Fibroblast of the conjunctiva (primary cell): Measurements from ENCODE around the gene ZNF282.
A peak's percentile ranks its signal among the peaks of the same experiment; 100 is the strongest.

Experiments used
- DNase-seq: peaks from one replicate; pipeline ENCODE4 v3.0.0-alpha.2; 2010; ENCODE audit warnings: low read depth

The ZNF282 gene

DNA sequence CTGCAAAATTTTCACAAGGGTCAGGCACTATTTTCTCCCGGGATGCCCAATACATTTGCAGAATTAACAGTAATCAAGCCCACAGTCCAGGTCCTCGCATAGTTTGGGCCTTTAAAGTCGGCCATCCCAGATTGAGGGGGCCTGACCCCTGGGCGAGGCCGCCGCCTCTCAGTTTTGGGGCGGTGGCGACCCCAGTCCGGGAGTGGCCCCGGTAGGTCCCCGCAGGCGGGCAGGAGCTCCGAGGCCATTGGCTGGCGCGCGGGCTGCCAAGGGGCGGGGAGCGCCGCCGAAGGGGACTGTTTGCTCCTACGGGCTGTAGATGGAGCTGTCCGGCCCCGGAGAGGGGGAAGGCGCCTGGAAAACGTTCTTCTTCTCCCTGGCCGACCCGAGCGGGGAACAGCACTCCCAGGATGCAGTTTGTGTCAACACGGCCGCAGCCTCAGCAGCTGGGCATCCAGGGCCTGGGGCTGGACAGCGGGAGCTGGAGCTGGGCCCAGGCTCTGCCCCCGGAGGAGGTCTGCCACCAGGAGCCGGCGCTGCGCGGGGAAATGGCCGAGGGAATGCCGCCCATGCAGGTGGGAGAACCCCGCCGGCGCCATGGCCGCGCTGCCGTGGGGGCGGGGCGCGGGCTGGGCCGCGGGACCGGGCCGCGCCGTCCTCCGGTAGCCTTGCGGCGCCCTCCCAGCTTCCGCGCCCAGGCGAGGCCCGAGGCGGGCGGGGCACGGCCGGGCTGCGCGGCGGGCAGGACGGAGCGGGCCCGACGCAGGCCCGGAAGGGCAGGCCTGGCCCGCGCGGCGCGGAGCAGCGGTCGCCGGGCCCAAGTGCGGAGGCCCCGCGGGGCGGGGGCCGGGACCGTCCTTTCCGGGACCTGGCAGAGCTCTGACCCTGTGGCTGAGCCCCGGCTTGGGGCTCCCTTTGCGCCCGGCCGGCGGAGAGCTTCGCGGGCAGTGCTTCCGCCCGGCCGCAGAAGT is at the start of gene ZNF282:
Gene ZNF282 (plus strand): TSS at position 367 of the 971 bp plus-strand sequence. CDS start 44 bp downstream, at position 411.
- DNase-seq: peak; percentile 82

DNA sequence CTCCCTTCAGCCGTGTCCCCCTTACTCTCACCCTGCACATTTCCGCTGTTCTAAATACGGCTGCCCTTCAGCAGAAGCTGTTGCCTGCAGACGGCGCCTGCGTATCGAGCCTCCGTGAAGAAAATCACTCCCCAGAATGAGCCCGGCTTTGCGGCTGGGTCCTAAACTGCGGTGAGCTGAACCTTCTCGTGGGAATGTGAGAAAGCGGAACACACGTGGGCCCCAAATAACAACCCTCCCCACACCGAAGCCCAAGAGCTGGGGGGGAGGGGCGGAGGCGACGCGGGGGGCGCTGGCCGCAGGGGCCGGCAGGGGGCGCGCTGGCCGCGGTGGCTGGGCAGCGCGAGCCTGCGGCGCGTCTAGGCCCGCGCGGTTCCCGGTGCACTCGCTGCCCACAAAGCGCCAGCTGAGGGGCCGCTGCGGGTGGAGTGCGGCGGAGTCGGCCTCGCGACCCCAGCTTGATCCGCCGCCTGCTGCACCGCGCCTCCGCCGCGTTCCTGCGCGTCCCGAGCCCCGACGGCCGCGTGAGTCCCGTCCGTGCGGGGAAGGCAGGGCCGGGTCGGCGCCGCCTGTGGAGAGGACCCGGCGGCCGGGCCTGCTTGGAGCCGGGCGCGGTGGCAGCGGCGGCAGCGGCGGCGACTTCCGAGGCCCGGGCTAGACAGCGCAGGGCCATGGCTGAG is 48.1 kb upstream of the ZNF282 start, which contains the start of gene ZNF398:
Gene ZNF398 (plus strand): TSS at position 382 of the 680 bp plus-strand sequence. CDS start 290 bp downstream, at position 672.
- no peak for DNase-seq

DNA sequence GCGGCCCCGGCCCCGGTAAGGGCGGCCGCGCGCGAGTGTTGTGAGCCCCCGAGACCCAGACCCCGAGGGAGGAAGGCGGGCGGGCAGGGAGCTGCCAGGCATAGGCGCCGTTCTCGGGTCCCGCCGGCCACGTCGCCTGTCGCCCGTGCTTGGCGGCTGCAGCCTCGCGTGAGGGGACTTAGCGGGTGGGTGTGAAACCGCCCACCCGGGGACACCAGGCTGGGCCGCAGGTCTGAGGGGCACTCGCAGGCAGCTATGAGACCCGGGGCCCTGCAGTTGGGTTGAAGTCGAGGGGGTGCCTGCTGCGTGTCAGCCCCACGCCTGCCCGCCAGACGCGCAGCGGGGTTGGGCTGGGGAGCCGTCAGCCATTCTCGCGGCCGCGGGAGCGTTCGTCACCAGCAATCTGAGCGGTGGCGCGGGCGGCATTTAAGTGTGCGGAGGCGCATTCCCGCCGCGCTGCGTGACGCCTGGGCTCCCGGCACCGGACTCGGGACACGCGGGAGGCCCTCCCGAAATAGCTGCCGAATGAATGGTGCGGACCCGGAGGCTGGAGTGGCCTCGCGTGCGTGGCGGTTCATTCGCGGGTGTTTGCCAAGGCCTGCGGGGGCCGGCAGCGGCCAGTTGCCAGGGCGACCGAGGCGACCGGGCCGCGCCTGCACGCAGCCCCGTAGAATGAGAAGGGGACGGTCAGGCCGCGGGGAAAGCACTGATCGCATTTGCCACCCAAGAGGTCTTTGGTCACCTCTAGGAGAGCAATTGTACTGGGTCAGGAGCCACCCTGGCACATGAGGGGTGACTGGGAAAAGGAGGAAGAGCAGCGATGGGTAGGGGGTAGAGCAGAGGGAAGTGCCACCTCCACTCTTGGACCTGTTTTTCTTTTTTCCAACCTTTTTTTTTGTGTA is 47.3 kb upstream of the ZNF282 start:
- no peak for DNase-seq

DNA sequence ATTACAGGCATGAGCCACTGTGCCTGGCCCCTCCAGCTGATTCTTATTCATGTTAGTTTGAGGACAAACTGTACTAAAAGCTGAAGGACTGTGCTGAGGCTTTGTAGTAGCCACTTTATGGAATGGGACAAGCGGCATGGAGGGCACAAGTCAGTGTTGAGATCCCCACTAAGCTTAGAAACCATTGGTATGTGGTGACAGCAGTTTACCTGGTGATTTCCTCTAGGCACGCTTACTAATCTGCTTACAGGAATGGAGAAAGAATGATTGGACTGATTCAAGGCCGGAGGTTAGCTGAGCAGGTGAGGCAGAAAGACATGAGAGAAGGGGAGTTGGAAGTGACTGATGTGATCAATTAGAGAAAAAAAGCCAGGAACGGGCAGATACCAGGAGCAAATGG is 44.4 kb upstream of the ZNF282 start:
- no peak for DNase-seq

DNA sequence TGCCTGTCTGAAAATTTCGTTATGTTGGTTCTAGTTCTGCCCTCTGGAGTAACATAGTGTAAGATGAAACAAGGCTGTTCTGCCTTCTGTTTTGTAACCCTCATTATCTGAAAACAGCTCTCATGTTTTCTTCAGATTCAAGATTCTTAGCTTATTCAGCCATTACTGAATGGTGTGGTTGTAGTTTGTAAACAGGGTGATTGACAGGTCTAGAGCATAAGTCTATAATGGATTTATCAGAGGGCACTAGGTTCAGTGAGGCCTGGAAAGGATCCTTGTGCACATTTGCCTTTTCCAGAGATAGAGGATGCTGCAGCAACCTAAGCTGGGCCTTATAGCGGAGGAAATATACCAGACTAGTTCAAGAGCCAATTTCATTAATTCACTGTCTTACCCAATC is 42.0 kb upstream of the ZNF282 start:
- DNase-seq: no peak

DNA sequence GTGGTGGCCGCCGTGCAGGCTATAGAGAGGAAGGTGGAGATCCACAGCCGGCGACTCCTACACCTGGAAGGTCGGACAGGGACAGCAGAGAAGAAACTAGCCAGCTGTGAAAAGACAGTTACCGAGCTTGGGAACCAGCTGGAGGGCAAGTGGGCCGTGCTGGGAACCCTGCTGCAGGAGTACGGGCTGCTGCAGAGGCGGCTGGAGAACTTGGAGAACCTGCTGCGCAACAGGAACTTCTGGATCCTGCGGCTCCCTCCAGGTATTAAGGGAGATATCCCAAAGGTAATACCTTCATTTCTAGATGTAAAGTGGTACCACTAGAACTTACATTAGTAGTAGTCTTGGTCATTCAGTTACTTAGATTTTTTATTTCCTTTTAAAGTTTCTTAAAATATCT is 41.3 kb upstream of the ZNF282 start:
- no peak for DNase-seq

DNA sequence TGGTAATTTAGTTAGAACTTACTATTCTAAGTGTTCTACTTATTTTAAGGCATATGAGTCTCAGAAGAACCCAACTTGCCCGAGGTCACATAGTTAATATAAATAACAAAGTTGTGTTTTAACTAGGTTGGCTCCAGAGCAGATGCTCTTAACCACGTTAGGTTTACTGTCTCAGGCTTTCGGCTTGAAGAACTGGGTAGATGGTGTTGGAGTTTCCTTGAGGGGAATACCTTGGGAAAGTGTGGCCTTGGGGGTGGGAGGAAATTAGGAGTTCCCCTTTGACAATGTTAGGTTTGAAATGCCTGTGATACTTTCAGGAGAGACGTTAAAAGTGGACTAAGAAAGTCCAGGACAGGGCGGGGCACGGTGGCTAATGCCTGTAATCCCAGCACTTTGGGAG is 38.4 kb upstream of the ZNF282 start:
- DNase-seq: no peak

DNA sequence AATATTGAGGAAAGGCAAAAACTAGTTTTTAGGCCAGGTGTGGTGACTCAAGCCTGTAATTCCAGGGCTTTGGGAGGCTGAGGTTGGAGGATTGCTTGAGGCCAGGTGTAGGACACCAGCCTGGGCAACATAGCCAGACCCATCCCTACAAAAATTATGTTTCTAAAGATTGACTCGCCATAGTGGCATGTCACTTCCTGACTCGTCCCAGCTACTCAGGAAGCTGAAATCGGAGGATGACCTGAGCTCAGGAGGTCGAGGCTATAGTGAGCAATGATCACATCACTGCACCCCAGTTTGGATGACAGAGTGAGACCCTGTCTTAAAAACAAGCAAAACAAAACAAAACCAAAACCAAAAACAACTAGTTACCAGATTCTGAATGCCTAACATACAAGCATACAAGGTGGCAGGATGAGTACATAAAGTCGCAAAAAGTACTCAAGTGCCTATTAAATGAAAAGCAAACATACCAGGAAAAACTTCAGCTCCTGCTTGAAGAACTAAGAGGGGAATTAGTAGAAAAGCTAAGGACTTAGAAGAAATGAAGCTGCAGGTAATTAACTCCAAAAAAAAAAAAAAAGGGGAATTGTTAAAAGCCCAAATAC is 34.0 kb upstream of the ZNF282 start:
- DNase-seq: no peak

DNA sequence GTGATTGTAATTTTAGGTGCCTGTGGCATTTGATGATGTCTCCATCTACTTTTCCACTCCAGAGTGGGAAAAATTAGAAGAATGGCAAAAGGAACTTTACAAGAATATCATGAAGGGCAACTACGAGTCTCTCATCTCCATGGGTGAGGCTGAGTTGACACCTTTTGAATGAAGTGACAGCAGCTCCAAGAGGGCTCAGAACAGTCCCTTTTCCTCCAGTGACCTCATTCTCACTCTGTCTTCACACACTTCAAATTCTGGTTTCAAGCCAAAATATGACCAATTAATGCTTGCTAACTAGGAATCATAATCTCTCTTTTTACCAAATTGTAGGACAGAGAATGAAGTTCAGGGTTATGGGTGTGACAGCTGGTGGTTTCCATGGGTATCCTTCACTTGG is 29.2 kb upstream of the ZNF282 start:
- DNase-seq: no peak

DNA sequence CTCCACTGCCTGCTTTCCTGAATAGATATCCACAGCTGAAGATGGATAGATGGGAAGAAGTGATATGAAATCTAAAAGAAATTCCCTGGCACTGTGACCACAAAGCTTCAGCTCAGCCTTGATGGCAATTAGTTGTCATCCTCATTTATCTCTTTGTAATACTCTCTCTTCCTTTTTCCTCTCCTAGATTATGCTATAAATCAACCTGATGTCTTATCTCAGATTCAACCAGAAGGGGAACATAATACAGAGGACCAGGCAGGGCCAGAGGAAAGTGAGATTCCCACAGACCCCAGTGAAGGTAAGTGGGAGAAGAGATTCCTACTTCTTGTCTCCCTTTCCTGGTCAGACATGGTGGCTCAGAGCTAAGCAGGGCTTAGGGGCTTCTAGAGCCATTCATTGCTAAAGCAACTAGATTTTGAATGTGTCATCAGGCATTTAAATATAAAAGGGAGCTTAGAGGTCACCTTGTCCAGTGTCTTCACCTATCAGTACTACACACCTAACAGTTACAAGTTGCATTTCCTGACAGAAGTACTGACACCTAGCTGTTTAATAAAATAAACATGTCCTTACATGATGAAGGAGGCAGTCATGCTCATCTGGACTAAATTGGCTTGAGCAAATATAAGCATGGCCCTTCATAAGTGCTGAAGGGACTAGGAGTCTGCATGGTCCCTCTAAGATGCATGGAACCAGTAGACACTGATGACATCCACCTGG is 28.6 kb upstream of the ZNF282 start:
- DNase-seq: no peak

DNA sequence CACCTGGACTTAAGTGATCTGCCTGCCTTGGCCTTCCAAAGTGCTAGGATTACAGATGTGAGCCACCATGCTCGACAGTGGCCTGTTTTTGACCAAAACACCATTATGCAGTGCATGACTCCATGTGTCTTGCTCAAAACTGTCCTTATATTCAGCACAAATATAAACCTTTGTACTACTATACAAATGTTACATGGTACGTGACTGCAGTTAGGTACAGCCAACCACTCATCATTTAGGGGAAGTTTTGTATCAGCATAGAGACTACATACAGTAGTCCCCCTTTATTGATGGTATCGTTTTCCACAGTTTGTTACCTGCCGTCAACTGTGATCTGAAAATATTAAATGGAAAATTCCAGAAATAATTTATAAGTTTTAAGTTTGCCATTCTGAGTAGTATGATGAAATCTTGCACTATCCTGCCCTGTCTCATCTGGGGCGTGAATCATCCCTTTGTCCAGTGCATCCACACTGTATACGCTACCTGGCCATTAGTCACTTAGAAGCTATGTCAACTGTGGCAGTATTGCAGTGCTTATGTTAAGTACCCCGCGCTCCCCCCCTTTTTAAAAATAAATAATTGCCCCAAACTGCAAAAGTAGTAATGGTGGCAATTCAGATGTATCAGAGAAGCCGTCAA is 23.3 kb upstream of the ZNF282 start:
- no peak for DNase-seq

DNA sequence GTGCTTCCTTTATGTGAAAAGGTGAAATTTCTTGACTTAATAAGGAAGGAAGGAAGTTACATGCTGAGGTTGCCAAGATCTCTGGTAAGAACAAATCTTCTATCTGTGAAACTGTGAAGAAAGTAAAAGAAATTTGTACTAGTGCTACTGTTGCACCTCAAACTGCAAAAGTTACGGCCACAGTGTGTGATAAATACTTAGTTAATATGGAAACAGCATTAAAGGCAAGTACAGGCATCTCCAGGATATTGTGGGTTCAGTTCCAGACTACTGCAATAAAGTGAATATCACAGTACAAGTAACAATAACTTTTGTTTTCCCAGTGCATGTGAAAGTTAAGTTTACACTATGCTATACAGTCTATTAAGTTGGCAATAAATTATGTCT is 22.8 kb upstream of the ZNF282 start:
- DNase-seq: no peak

DNA sequence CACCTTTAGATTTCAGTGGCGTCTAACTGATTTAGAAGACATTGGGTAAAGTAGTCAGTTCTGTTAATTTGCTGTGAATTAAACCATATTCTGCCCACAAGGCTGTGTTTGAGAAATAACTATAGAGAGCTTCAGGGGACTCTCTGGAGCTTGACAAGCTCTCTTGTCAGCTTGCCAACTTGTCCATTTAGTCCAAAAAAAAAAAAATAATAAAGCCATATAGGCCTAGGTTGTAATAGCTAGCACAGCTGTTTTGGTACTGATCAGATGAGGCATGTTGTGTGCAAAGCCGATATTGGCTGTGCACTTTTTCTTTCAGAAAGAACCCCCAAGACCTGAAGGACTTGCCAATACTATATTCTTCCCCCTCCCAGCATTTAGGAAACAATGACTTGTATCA is 20.2 kb upstream of the ZNF282 start:
- no peak for DNase-seq

DNA sequence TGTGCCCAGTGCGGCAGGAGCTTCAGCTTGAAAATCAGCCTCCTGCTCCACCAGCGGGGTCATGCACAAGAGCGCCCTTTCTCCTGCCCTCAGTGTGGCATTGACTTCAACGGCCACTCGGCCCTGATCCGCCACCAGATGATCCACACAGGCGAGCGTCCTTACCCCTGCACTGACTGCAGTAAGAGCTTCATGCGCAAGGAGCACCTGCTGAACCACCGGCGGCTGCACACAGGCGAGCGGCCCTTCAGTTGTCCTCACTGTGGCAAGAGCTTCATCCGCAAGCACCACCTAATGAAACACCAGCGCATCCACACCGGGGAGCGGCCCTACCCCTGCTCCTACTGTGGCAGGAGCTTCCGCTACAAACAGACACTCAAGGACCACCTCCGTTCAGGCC is 16.1 kb upstream of the ZNF282 start:
- DNase-seq: no peak

DNA sequence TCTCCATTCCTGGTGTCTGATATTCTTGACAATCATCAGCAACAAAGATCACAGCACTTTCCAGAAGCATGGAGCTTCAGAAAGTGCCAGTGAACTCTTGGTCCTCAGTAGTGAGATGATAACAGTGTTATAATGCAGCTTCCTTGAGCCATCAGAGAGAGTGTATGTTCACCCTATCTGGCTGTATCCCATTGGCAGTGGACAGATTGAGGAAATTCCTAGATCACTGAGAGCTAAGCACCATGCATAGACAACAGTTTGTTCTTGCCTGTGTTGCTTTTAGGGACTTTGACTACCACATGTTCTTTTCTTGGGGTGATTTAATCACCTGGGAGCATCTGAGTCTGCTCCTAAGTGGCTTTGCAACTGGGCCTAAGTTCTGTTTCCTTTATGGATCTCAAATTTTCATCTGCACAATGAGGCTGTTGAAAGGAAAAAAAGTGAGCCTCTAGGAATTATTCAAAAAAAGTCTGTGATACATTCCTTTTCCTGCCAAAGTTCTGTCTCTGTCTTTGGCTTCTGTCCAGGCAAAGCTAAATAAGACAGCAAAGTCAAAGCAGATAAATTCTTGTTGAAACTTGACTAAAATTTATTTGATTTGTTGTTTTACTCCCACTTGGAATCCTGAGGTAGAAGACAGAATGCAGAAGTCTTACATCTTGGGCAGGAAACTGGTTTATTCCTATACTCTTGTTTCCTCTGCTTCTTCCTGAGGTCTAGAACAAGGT is 14.5 kb upstream of the ZNF282 start:
- DNase-seq: no peak

DNA sequence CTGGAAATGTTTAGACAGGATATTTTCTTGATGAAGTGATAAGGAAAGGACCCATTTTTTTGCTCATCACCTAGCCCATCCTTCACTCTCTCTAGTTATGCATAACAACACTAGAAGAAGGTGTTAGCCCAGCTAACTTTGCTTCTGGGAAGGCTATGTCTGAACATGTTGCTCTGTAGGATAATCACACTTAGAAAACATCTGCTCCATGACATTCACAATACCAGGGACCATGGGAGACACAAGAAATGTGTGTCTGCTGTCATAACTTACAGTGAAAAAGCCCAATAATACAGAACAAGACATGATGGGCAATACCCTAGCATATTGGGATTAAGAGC is 13.9 kb upstream of the ZNF282 start:
- DNase-seq: no peak

DNA sequence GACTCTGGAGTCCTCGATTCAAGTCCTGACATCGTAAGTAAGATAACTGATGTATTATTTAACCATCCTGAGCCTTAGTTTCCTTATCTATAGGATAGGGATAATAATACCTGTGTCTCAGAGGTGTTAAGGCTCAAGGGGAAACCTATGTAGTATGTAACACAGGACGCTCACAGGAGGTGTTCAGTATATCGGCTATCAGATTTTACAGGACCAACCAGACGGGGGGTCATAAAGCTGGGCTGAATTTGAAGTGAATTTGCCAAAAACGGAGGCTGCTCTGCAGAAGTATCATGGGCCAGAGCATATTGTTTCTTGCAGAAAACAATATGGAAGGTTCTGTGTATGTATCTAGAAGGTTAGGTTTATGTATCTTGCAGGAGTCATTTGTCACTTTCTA is 11.1 kb upstream of the ZNF282 start:
- DNase-seq: no peak

DNA sequence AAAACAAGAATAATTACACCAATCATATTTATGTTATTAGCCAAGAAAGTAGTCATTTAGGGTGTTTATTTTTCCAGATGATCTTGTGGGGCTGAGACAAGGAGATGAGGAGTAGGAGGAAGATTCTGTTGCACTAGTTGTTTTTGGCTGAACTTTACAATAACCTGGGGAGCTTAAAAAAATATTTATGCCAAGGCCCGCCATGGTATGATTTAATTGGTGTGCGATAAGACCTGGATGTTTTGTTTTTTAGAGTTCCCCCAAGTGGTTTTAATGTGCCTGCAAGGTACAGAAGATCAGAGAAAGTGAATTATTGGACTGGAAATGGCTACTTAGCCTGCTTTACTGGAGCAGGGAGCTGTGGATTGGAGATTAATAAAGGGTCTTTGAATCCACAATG is 7.1 kb upstream of the ZNF282 start:
- DNase-seq: no peak

DNA sequence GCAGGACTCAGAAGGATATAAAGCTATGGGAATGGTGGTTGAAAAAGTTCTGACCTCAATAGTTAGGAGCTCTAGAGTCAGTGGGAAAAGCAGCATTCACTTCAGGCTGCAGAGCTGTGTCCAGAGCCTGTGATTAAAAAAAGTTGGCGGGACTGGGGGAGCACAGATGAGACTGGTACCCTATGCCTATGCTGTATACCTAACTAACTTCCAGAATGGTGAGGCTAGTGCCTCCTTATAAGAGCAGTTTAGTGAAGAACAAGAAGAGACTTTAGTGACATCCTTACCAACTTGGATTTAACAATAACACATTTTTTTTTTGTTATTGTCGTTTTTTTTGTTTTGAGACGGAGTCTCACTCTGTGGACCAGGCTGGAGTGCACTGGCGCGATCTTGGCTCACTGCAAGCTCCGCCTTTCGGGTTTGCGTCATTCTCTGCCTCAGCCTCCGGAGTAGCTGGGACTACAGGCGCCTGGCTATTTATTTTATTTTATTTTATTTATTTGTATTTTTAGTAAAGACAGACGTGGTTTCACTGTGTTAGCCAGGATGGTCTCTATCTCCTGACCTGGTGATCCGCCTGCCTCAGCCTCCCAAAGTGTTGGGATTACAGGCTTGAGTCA is 6.6 kb upstream of the ZNF282 start:
- no peak for DNase-seq

DNA sequence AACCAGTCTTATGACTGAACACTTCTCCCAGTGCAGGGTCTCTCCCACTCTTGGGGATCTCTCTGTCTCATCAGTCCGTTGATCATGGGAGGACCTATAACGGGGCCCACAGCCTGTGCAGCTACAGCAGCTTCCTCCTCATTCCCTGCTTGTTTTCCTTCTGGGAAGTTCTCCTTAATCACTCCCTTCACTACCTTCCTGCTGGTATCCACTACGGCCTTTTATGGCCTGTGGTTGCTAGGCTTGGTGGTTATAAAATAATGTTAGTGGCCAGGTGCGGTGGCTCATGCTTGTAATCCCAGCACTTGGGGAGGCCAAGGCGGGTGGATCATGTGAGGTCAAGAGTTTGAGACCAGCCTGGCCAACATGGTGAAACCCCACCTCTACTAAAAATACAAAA is 3.5 kb upstream of the ZNF282 start:
- no peak for DNase-seq
